Thyroid gland (tissue), 4 donors: ENCODE results near the gene FOXF1.

ENCODE experiments used
- CTCF ChIP-seq, 6 experiments: fragments of 200-600 bp in 3 of 6; fragments of 450-650 bp in 3 of 6; sonication (generic) in 3 of 6; IDR thresholded peaks; one replicate each; pipeline ENCODE4 v1.5.1; 2016 to 2019; ENCODE audit warnings: antibody characterized with exemption in 6 of 6, mild to moderate bottlenecking in 2 of 6, inconsistent platforms in 1 of 6, moderate library complexity in 1 of 6
- POLR2A ChIP-seq, 2 donors: fragments of 450-650 bp; IDR thresholded peaks; one replicate each; pipeline ENCODE4 v1.6.1; 2017; ENCODE audit warnings: antibody characterized with exemption in 2 of 2, mild to moderate bottlenecking in 2 of 2, moderate library complexity in 1 of 2

- TF ChIP-seq CTCF (IDR thresholded peaks at IDR 0.05) (peak in 5 of 6 experiments; percentile 9 to 62 (median 30)), POLR2A (IDR thresholded peaks at IDR 0.05) (no peak)
Measured at GRCh38 chr16:86517652-86518258, 7.4 kb downstream of the FOXF1 start.
